Panc1 (cell line): Measurements from ENCODE around the gene ASTN2. TPM values are rescaled to one million over a fixed set of nuclear protein-coding genes. Genes with fewer than 3 reads are reported as not detected.

Experiments
- ATAC-seq: fragments of 200-7000 bp; cut with Tn5 transposase; 2 replicates; pipeline ENCODE4 v1.9.1; 2020; ENCODE audit warnings: mild to moderate bottlenecking, moderate library complexity
- BruUV-seq: library from RNA; stranded (reverse); fragments of 400-500 nt; replicated peaks from 2 replicates; lab custom pipeline; 2021; lab: Mats Ljungman, UMichigan
- CTCF ChIA-PET: fragments of 300-600 bp; sonication (Branson Sonifier 250); formaldehyde crosslinking; loops from one replicate; lab custom pipeline; 2022; ENCODE audit warnings: antibody characterized with exemption; lab: Charles Lee
- POLR2A ChIA-PET: fragments of 300-600 bp; sonication (Branson Sonifier 250); formaldehyde crosslinking; loops from one replicate; lab custom pipeline; 2022; ENCODE audit warnings: antibody characterized with exemption; lab: Charles Lee
- DNase-seq: peaks from one replicate; pipeline ENCODE4 v3.0.0-alpha.2; 2010; ENCODE audit warnings: low read depth, low spot score
- H3K27ac ChIP-seq: 2 replicates; pipeline ENCODE4 v1.5.1; 2011; ENCODE audit warnings: mild to moderate bottlenecking, low read length, inconsistent platforms
- H3K27me3 ChIP-seq: fragments of 200-500 bp; sonication (Bioruptor generic); 2 replicates; pipeline ENCODE4 v1.6.0; 2014; ENCODE audit warnings: low read length, inconsistent platforms; ENCODE audit not compliant: control insufficient read depth, insufficient read depth
- H3K36me3 ChIP-seq: fragments of 200-500 bp; sonication (Bioruptor generic); 2 replicates; pipeline ENCODE4 v1.5.1; 2014; ENCODE audit warnings: inconsistent platforms, mild to moderate bottlenecking, low read length, moderate library complexity; ENCODE audit not compliant: control insufficient read depth, insufficient read depth
- H3K4me1 ChIP-seq: 2 replicates; pipeline ENCODE4 v1.5.1; 2011; ENCODE audit warnings: inconsistent platforms, mild to moderate bottlenecking, low read length, moderate library complexity; ENCODE audit not compliant: control insufficient read depth, insufficient read depth
- H3K4me3 ChIP-seq, 2 experiments: 2 replicates each; pipeline ENCODE4 v1.5.1; 2011 to 2012; ENCODE audit warnings: low read depth in 2 of 2, low read length in 2 of 2, mild to moderate bottlenecking in 2 of 2, inconsistent platforms in 1 of 2, moderate library complexity in 1 of 2
- H3K9me3 ChIP-seq: fragments of 200-500 bp; sonication (Bioruptor generic); 2 replicates; pipeline ENCODE4 v1.5.1; 2014; ENCODE audit warnings: low read depth, mild to moderate bottlenecking, inconsistent platforms, low read length, moderate library complexity; ENCODE audit not compliant: control insufficient read depth, insufficient read depth
- POLR2AphosphoS5 ChIP-seq: IDR thresholded peaks from 2 replicates; pipeline ENCODE4 v1.6.1; 2012; ENCODE audit warnings: mild to moderate bottlenecking, low read depth, low read length, moderate library complexity
- SIN3A ChIP-seq: IDR thresholded peaks from 2 replicates; pipeline ENCODE4 v1.6.1; 2012; ENCODE audit warnings: low read depth, mild to moderate bottlenecking, low read length, moderate library complexity, borderline replicate concordance; ENCODE audit not compliant: insufficient read depth
- TCF7L2 ChIP-seq: IDR thresholded peaks from 2 replicates; pipeline ENCODE4 v1.6.1; 2011; ENCODE audit warnings: mild to moderate bottlenecking, low read depth, low read length, inconsistent platforms
- in situ Hi-C: cut with HindIII; loops from 2 replicates; pipeline ENCODE4 v1.10.0; 2016; ENCODE audit warnings: low sequenced_read_pairs, low pct_unique_long_range_greater_than_20kb
- intact Hi-C: fragments of 100-400 bp; cut with micrococcal nuclease; formaldehyde crosslinking; loops from one replicate; pipeline ENCODE4 v1.10.0; 2022; ENCODE audit not compliant: unreplicated experiment
- total RNA-seq: library from RNA; stranded (reverse); gene quantifications from one replicate; pipeline ENCODE4 v1.2.1, GENCODE V29; 2021; ENCODE audit not compliant: unreplicated experiment
- TF ChIP-seq, protein P1 (sequence below): fragments of 450-650 bp; IDR thresholded peaks from 2 replicates; pipeline ENCODE4 v1.5.1; 2017; ENCODE audit warnings: mild to moderate bottlenecking
- TF ChIP-seq, protein P2 (sequence below), 2 experiments: IDR thresholded peaks; 2 replicates each; pipeline ENCODE4 v1.6.1; 2011 to 2012; ENCODE audit warnings: low read depth in 2 of 2, control low read depth in 1 of 2, low read length in 1 of 2, mild to moderate bottlenecking in 1 of 2, moderate library complexity in 1 of 2; ENCODE audit not compliant: insufficient read depth in 1 of 2

ASTN2 gene
- total RNA-seq, 1 experiment from 2014 or later: 3.9 TPM

DNA sequence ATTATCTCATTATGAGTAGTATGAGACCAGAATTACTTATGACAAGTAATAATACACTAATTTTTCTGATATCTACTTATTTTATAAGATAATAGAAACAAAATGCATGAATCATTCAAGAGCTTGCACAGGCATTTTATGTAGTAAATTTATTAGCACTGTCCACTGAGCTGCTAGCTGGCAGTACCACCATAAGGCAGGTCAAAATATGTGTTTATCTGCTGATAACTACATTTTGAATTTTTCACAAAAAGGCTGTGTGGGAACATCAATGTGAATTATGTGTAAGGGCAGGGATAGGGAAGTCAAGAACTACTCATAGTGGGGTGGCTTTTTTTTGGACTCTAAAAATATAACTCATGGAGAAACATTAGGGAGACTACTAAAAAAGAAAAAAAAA lies 1011.7 kb downstream of the ASTN2 start:
- TF ChIP-seq SIN3A (no peak), POLR2AphosphoS5 (no peak), TCF7L2 (no peak)
- TF ChIP-seq, protein P1, sequence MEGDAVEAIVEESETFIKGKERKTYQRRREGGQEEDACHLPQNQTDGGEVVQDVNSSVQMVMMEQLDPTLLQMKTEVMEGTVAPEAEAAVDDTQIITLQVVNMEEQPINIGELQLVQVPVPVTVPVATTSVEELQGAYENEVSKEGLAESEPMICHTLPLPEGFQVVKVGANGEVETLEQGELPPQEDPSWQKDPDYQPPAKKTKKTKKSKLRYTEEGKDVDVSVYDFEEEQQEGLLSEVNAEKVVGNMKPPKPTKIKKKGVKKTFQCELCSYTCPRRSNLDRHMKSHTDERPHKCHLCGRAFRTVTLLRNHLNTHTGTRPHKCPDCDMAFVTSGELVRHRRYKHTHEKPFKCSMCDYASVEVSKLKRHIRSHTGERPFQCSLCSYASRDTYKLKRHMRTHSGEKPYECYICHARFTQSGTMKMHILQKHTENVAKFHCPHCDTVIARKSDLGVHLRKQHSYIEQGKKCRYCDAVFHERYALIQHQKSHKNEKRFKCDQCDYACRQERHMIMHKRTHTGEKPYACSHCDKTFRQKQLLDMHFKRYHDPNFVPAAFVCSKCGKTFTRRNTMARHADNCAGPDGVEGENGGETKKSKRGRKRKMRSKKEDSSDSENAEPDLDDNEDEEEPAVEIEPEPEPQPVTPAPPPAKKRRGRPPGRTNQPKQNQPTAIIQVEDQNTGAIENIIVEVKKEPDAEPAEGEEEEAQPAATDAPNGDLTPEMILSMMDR: no peak
- TF ChIP-seq, protein P2, sequence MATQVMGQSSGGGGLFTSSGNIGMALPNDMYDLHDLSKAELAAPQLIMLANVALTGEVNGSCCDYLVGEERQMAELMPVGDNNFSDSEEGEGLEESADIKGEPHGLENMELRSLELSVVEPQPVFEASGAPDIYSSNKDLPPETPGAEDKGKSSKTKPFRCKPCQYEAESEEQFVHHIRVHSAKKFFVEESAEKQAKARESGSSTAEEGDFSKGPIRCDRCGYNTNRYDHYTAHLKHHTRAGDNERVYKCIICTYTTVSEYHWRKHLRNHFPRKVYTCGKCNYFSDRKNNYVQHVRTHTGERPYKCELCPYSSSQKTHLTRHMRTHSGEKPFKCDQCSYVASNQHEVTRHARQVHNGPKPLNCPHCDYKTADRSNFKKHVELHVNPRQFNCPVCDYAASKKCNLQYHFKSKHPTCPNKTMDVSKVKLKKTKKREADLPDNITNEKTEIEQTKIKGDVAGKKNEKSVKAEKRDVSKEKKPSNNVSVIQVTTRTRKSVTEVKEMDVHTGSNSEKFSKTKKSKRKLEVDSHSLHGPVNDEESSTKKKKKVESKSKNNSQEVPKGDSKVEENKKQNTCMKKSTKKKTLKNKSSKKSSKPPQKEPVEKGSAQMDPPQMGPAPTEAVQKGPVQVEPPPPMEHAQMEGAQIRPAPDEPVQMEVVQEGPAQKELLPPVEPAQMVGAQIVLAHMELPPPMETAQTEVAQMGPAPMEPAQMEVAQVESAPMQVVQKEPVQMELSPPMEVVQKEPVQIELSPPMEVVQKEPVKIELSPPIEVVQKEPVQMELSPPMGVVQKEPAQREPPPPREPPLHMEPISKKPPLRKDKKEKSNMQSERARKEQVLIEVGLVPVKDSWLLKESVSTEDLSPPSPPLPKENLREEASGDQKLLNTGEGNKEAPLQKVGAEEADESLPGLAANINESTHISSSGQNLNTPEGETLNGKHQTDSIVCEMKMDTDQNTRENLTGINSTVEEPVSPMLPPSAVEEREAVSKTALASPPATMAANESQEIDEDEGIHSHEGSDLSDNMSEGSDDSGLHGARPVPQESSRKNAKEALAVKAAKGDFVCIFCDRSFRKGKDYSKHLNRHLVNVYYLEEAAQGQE (IDR thresholded peaks at IDR 0.05; ENCODE audit: insufficient read depth in 1 of 2, low read depth in 2 of 2, low read length in 1 of 2): no peak
- CTCF ChIA-PET: interaction anchor here (0.6 kb wide), 1 partner anchor 250 kb away, joined by 5 read pairs; no protein-coding TSS in a partner anchor
- DNase-seq (no peak), ATAC-seq (no peak)
- Histone ChIP-seq H3K4me1 (no peaks in the 10 kb centered on the region), H3K36me3 (no peaks in the 10 kb centered on the region), H3K27me3 (no peaks in the 10 kb centered on the region), H3K27ac (no peak overlapping the region), H3K9me3 (no peaks in the 10 kb centered on the region), H3K4me3 (no peak overlapping the region)
- POLR2A ChIA-PET: no interaction called here
- BruUV-seq: no TSS peak
- in situ Hi-C loops (no loop called here), intact Hi-C loops (no loop called here)

DNA sequence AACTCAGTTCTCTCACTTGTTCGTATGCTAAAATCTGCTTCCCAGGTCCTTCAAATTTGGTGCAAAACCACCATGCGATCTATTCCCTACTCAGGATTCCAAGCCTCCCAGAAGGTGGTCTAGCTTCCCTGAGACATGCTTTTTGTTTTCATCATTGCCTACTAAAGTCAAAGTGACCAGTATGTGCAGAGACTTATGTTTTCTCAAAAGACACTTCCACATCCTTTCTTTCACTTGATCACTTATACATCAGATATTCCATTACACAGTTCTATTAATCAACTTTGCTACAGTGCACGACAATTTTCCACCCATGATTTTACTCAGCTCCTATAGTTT lies 1019.2 kb downstream of the ASTN2 start:
- Histone ChIP-seq H3K9me3 (no peaks in the 10 kb centered on the region), H3K27ac (no peak overlapping the region), H3K27me3 (no peaks in the 10 kb centered on the region), H3K4me1 (no peaks in the 10 kb centered on the region), H3K36me3 (no peaks in the 10 kb centered on the region), H3K4me3 (no peak overlapping the region)
- no TSS peak for BruUV-seq
- intact Hi-C loops: no loop called here
- POLR2A ChIA-PET: no interaction called here
- DNase-seq: no peak
- CTCF ChIA-PET: no interaction called here
- TF ChIP-seq, protein P2 (IDR thresholded peaks at IDR 0.05; ENCODE audit: insufficient read depth in 1 of 2, low read depth in 2 of 2, low read length in 1 of 2): no peak
- TF ChIP-seq, protein P1: no peak
- no peak for TF ChIP-seq POLR2AphosphoS5
- TF ChIP-seq SIN3A: no peak
- no peak for TF ChIP-seq TCF7L2
- in situ Hi-C loops: no loop called here
- no peak for ATAC-seq
